Measurements from ENCODE around the gene NCS1.

DNA sequence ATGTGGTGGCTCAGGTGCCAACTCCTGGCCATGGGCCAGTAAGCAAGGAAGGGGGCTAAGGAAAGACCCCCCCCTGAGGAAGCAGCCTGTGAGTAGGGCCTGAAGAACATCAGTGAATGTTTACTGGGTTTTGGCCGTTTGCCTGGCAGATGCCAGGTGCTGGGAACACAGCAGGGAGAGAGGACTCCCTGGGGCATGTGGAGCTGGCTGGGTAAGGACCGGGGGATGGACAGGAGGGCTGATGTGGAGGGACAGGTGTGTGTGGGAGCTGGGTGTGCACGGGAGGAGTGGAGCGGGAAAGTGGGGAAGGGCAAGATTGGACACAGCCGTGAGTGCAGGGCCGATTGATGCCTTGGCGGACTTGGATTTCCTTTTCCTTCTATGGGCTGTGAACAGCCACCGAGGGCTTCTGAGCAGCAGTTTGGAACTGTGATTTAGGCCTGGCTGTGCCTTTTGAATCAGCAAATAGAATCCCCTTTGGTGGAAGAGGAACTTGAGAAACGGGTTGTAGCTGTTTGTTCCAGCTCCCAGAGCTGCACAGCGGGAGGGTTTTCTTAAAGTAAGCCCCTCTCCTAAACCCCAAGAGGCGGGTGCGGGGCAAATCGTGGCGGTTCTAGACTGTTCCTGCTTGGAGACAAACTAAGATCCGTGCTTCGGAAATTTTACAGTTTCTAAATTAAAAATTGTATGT, 96.5 kb downstream of the NCS1 start:
- TF ChIP-seq CTCF (conservative IDR thresholded peaks at IDR 0.05; ENCODE audit: low read length) (no peak), EZH2phosphoT487 (IDR thresholded peaks at IDR 0.05; ENCODE audit: borderline replicate concordance) (no peak)

All from Loucy (cell line).